ELF-1 (cell line): Measurements from ENCODE around the gene PPP1R17.

ENCODE experiments used
- DNase-seq: peaks from one replicate; pipeline ENCODE4 v3.0.0-alpha.2; 2016; ENCODE audit warnings: low read depth, low spot score

Gene PPP1R17

GRCh38 chr7:31687024-31687748, at the start of gene PPP1R17:
TSS of gene PPP1R17 (plus strand) at chr7:31687215. CDS start at chr7:31692442, 5,227 bp downstream.
- peak; percentile 52 for DNase-seq

- no peak for DNase-seq
Measured at GRCh38 chr7:31640381-31640780, 46.6 kb upstream of the PPP1R17 start.

- DNase-seq = no peak
Measured at GRCh38 chr7:31642681-31643115, 44.3 kb upstream of the PPP1R17 start.

GRCh38 chr7:31646942-31647341, 40.1 kb upstream of the PPP1R17 start:
- no peak for DNase-seq

- DNase-seq = no peak
Measured at GRCh38 chr7:31647511-31647910, 39.5 kb upstream of the PPP1R17 start.

- no peak for DNase-seq
Measured at GRCh38 chr7:31648288-31648687, 38.7 kb upstream of the PPP1R17 start.

- no peak for DNase-seq
Measured at GRCh38 chr7:31648880-31649279, 38.1 kb upstream of the PPP1R17 start.

GRCh38 chr7:31651234-31652062, 35.6 kb upstream of the PPP1R17 start:
- peak; percentile 19 for DNase-seq

GRCh38 chr7:31652063-31652326, 35.0 kb upstream of the PPP1R17 start:
- DNase-seq = no peak

GRCh38 chr7:31663072-31663471, 23.9 kb upstream of the PPP1R17 start:
- DNase-seq = peak; percentile 38

- no peak for DNase-seq
Measured at GRCh38 chr7:31664890-31665289, 22.1 kb upstream of the PPP1R17 start.

GRCh38 chr7:31665546-31665945, 21.5 kb upstream of the PPP1R17 start:
- DNase-seq = no peak

GRCh38 chr7:31669461-31669860, 17.6 kb upstream of the PPP1R17 start:
- DNase-seq = no peak

- no peak for DNase-seq
Measured at GRCh38 chr7:31679574-31680305, 7.3 kb upstream of the PPP1R17 start.

GRCh38 chr7:31683445-31684225, 3.4 kb upstream of the PPP1R17 start:
- no peak for DNase-seq

- DNase-seq = no peak
Measured at GRCh38 chr7:31688372-31688771, 1.4 kb downstream of the PPP1R17 start.

- no peak for DNase-seq
Measured at GRCh38 chr7:31688996-31689395, 2.0 kb downstream of the PPP1R17 start.

GRCh38 chr7:31690935-31691334, 3.9 kb downstream of the PPP1R17 start:
- DNase-seq = no peak

- no peak for DNase-seq
Measured at GRCh38 chr7:31692451-31692850, 5.4 kb downstream of the PPP1R17 start.

GRCh38 chr7:31692871-31693270, 5.9 kb downstream of the PPP1R17 start:
- no peak for DNase-seq

- no peak for DNase-seq
Measured at GRCh38 chr7:31695859-31696614, 9.0 kb downstream of the PPP1R17 start.
